ENCODE data around the gene IKBKE. TPM values are rescaled to one million over a fixed set of nuclear protein-coding genes. Genes with fewer than 3 reads are reported as not detected.

IKBKE gene
- total RNA-seq, 1 donor from 2014 or later, result 7.6 TPM

DNA sequence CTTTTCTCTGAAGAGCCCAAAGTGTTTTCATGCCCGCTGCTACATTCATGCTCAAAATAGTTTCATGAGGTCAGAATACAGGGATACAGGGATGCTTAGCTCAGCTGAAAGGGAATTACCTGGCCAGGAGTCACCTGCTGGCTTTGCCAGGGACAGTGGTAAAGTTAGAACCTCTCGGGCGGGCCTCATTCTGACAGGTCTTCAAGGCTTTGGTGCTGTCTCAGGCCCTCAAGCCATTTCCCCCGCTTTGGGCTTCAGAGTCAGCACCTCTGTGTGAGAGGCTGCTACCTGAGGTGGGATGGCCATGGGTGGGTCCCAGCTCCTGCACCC lies 42.5 kb downstream of the IKBKE start:
- no peaks in the 10 kb centered on the region for H3K9me3 Mint-ChIP-seq
- H3K27ac Mint-ChIP-seq (ENCODE audit: unreplicated experiment), result no peak overlapping the region
- H3K4me1 Mint-ChIP-seq, result peaks cover 16% of the 10 kb centered on the region
- H3K4me3 Mint-ChIP-seq, result no peak overlapping the region
- H3K27me3 Mint-ChIP-seq (ENCODE audit: low read depth), result peaks cover 46% of the 10 kb centered on the region
- no peak for DNase-seq (ENCODE audit: low read depth, low spot score)
- H3K36me3 Mint-ChIP-seq (ENCODE audit: low read depth), result no peaks in the 10 kb centered on the region
- no peak for TF ChIP-seq CTCF (conservative IDR thresholded peaks at IDR 0.05)

GRCh38 chr1:206513312-206514111 lies 43.2 kb downstream of the IKBKE start:
- Mint-ChIP-seq H3K27ac (ENCODE audit: unreplicated experiment) (no peak overlapping the region), H3K4me3 (no peak overlapping the region), H3K9me3 (no peaks in the 10 kb centered on the region), H3K4me1 (peaks cover 16% of the 10 kb centered on the region), H3K36me3 (ENCODE audit: low read depth) (no peaks in the 10 kb centered on the region), H3K27me3 (ENCODE audit: low read depth) (peaks cover 39% of the 10 kb centered on the region)
- no peak for DNase-seq (ENCODE audit: low read depth, low spot score)
- no peak for TF ChIP-seq CTCF (conservative IDR thresholded peaks at IDR 0.05)

GRCh38 chr1:206514813-206515387 lies 44.6 kb downstream of the IKBKE start:
- no peak for DNase-seq (ENCODE audit: low read depth, low spot score)
- peaks cover 16% of the 10 kb centered on the region for H3K4me1 Mint-ChIP-seq
- H3K27me3 Mint-ChIP-seq (ENCODE audit: low read depth), result peaks cover 25% of the 10 kb centered on the region
- H3K27ac Mint-ChIP-seq (ENCODE audit: unreplicated experiment), result no peak overlapping the region
- H3K36me3 Mint-ChIP-seq (ENCODE audit: low read depth), result no peaks in the 10 kb centered on the region
- no peaks in the 10 kb centered on the region for H3K9me3 Mint-ChIP-seq
- TF ChIP-seq CTCF (conservative IDR thresholded peaks at IDR 0.05), result no peak
- H3K4me3 Mint-ChIP-seq, result no peak overlapping the region

DNA sequence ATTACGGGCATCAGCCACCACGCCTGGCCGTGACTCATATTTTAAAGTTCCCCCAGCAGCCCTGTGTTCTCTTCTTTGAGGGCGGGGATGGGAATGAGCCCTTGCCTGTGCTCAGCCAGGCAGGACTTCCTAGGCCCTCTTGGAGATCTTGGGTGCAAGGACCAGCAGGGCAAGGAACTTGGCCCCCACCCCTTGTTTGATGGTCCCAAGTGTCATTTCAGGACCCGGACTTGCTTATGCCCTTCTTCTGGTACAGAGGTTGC lies 46.4 kb downstream of the IKBKE start:
- H3K4me1 Mint-ChIP-seq, result peaks cover 21% of the 10 kb centered on the region
- H3K27me3 Mint-ChIP-seq (ENCODE audit: low read depth), result peaks cover 9% of the 10 kb centered on the region
- no peak overlapping the region for H3K4me3 Mint-ChIP-seq
- no peaks in the 10 kb centered on the region for H3K36me3 Mint-ChIP-seq (ENCODE audit: low read depth)
- no peak for TF ChIP-seq CTCF (conservative IDR thresholded peaks at IDR 0.05)
- no peaks in the 10 kb centered on the region for H3K9me3 Mint-ChIP-seq
- H3K27ac Mint-ChIP-seq (ENCODE audit: unreplicated experiment), result no peak overlapping the region
- no peak for DNase-seq (ENCODE audit: low read depth, low spot score)

GRCh38 chr1:206517784-206518183 lies 47.5 kb downstream of the IKBKE start:
- no peak for TF ChIP-seq CTCF (conservative IDR thresholded peaks at IDR 0.05)
- Mint-ChIP-seq H3K27me3 (ENCODE audit: low read depth) (no peaks in the 10 kb centered on the region), H3K9me3 (no peaks in the 10 kb centered on the region), H3K4me3 (no peak overlapping the region), H3K4me1 (peaks cover 20% of the 10 kb centered on the region), H3K27ac (ENCODE audit: unreplicated experiment) (no peak overlapping the region), H3K36me3 (ENCODE audit: low read depth) (no peaks in the 10 kb centered on the region)
- no peak for DNase-seq (ENCODE audit: low read depth, low spot score)
